NCI-H82 treated with DMSO at 0.1 percent for 48 hours (cell line): ENCODE measurements around the gene NCOA1.
"Not testable (repeated sequence)": the region's sequence is repeated elsewhere in the genome, so short reads cannot be mapped to it uniquely, and the experiment has no call there.

Source experiments
- DNase-seq: peaks from one replicate; lab custom pipeline; 2025; ENCODE audit not compliant: unreplicated experiment; lab: John Stamatoyannopoulos, UW

The NCOA1 gene

GRCh38 chr2:24490690-24491541 is at the start of gene NCOA1:
NCOA1 (plus strand) TSS chr2:24491254; CDS start chr2:24658678, 167,424 bp downstream.
- DNase-seq = peak; percentile 64

- DNase-seq = no peak
Measured at GRCh38 chr2:24448797-24449196, 42.3 kb upstream of the NCOA1 start.

- no peak for DNase-seq
Measured at GRCh38 chr2:24449344-24449743, 41.7 kb upstream of the NCOA1 start.

- no peak for DNase-seq
Measured at GRCh38 chr2:24451805-24452501, 39.1 kb upstream of the NCOA1 start.

GRCh38 chr2:24452502-24452885 is 38.6 kb upstream of the NCOA1 start:
- no peak for DNase-seq

- DNase-seq = no peak
Measured at GRCh38 chr2:24453379-24454073, 37.5 kb upstream of the NCOA1 start.

- peak; percentile 6 for DNase-seq
Measured at GRCh38 chr2:24454294-24454693, 36.8 kb upstream of the NCOA1 start.

- DNase-seq = no peak
Measured at GRCh38 chr2:24456599-24457556, 34.2 kb upstream of the NCOA1 start.

GRCh38 chr2:24457696-24458386 is 33.2 kb upstream of the NCOA1 start:
- DNase-seq = no peak

GRCh38 chr2:24459224-24460161 is 31.6 kb upstream of the NCOA1 start:
- no peak for DNase-seq

GRCh38 chr2:24461685-24462084 is 29.4 kb upstream of the NCOA1 start:
- no peak for DNase-seq

- DNase-seq = no peak
Measured at GRCh38 chr2:24463271-24463670, 27.8 kb upstream of the NCOA1 start.

- DNase-seq = no peak
Measured at GRCh38 chr2:24466871-24467870, 23.9 kb upstream of the NCOA1 start.

- DNase-seq = not testable (repeated sequence)
Measured at GRCh38 chr2:24468453-24468852, 22.6 kb upstream of the NCOA1 start.

GRCh38 chr2:24469148-24469650 is 21.9 kb upstream of the NCOA1 start:
- no peak for DNase-seq

- no peak for DNase-seq
Measured at GRCh38 chr2:24471662-24472061, 19.4 kb upstream of the NCOA1 start.

- no peak for DNase-seq
Measured at GRCh38 chr2:24472416-24472815, 18.6 kb upstream of the NCOA1 start.
